Measurements from ENCODE around the gene CACNA1B.

CACNA1B gene

GRCh38 chr9:137920753-137921152 is 43.2 kb downstream of the CACNA1B start:
- no peak for DNase-seq (ENCODE audit: low spot score)

DNA sequence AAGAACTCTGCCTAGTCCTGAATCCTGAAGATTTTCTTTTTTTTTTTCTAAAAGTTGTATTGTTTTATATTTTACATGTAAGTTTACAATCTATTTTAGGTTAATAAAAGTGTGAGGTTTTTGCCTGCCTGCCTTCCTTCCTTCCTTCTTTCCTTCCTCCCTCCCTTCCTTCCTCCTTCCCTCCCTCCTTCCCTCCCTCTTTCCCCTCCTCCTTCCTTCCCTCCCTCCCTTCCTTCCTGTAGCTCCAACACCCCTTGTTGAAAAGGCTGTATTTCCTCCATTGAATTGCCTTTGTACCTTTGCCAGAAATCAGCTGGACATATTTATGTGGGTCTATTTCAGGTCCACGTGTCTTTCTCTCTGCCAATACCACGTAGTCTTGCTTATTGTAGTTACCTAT is 46.6 kb downstream of the CACNA1B start:
- no peak for DNase-seq (ENCODE audit: low spot score)

GRCh38 chr9:137924761-137925369 is 47.3 kb downstream of the CACNA1B start:
- DNase-seq (ENCODE audit: low spot score), result no peak

- DNase-seq (ENCODE audit: low spot score), result no peak
Observed at GRCh38 chr9:137943655-137944054, 66.1 kb downstream of the CACNA1B start.

DNA sequence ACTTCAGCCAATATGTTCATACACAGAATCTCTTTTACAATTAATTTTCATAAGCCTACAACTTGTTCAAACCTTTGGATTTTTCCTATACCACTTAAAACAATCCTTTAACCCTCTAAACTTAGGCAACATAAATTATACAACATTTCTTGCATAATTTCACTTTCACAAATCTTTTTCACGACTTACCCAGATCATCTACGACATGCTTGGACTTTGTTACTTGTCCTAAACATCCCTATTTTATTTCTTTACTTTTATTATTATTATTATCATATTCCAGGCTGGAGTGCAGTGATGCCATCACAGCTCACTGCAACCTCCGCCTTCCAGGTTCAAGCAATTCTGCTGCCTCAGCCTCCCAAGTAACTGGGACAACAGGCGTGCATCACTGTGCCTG is 68.0 kb downstream of the CACNA1B start:
- peak; percentile 44 for DNase-seq (ENCODE audit: low spot score)

- no peak for DNase-seq (ENCODE audit: low spot score)
Observed at GRCh38 chr9:137946993-137947392, 69.4 kb downstream of the CACNA1B start.

GRCh38 chr9:137948642-137949041 is 71.1 kb downstream of the CACNA1B start:
- DNase-seq (ENCODE audit: low spot score), result no peak

DNA sequence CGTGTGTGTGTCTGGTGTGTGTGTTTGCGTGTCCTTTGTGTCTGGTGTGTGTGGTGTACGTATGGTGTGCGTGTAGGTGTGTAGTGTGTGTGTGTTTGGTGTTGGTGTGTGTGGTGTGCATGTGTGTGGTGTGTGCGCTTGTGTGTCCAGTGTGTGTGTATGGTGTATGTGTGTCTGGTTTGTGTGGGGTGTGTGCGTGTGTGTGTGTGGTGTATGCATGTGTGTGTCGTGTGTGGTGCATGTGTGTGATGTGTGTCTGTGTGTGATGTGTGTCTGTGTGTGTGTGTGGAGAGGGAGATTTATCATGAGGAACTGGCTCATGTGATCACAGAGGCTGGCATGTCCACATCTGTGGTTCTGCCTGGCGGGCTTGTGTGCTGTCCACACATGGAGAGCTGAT is 71.7 kb downstream of the CACNA1B start:
- no peak for DNase-seq (ENCODE audit: low spot score)

DNA sequence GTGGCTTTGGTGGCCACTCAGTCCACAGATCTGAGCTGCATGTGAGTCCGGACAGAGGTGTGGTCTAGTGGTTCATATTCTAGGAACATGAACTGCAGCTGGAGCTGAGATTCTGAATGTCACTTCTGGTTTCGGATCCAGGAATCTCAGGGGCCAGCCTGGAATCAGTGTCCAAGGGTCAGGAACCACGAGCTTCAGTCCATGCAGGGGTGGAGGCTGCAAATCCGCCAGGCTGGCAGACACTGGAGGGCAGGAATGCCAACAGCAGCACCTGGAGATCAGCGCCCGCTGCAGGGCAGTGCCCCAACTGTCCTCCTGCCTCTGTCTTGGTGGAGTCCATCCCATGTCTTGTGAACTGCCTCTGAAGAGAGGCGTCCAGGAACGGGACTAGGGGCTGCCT is 73.5 kb downstream of the CACNA1B start:
- no peak for DNase-seq (ENCODE audit: low spot score)

DNA sequence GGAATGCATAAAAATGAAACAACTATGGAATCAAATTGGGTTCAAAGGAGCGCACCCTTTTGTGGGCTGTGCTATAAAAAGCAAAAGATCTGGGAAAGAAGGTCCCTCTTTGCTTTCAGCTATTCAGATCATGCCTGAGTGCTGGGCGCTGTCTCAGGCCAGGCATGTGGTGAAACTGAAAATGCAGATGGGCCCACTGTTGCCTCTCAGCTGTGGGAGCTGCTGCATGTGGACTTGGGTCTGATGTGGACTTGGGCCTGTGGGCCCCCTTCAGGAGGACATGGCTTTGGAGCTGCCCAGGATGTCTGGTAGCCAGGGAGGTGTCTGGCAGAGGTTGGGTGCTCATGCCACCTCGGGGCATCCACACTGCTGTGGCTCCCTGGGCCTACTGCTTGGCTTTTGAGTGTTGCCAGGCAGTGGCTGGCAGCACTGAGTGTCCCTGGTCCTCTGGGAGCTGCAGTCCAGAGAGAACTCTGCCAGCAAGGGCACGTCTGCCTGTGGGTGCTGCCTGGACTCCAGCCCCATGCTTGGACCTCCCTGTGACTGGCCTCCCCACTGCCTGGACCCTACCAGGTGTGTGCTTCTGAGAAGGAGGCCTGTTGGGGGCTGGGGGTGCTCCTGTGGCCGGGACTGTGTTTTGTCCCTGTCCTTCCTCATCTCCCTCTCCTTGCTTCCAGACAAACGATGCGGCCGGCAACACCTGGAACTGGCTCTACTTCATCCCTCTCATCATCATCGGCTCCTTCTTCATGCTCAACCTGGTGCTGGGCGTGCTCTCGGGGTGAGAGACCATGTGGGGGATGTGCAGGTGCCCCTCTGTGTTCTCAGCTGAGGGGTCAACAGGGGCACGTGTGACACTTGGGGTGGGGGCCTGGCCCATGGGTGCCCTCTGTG is 74.3 kb downstream of the CACNA1B start:
- DNase-seq (ENCODE audit: low spot score), result no peak

DNA sequence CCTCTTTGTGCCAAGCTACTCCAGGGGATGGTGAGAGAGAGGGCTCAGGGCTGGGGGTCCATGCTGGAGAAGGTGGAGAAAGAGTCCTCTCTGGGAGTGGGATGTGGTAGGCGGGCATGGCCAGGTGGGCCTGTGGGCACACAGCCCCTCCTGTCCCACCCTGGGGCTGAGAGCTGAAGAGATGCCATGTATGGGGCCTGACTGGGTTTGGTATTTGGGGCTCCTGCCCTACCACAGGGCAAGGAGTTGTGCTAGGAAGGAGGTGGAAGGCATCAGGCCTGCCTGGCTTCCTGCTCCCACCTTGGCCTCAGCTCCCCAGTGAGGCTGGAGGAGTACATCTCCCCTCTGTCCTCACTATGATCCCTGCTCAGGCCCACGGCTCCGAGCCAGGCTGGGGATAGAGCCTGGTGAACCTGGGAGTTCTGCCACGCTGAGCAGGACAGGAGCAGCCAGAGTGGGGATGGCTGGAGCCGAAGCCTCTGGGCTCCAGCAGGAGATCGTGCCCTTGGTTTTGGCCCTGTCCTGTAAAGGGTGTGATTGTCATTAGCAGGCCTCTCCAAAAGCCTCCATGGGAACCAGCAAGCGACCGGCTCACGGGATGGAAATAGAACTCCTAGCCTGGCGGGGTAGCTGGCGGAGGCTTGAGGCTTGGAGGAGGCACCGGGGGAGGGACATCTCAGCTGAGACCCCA is 75.5 kb downstream of the CACNA1B start:
- DNase-seq (ENCODE audit: low spot score), result no peak

DNA sequence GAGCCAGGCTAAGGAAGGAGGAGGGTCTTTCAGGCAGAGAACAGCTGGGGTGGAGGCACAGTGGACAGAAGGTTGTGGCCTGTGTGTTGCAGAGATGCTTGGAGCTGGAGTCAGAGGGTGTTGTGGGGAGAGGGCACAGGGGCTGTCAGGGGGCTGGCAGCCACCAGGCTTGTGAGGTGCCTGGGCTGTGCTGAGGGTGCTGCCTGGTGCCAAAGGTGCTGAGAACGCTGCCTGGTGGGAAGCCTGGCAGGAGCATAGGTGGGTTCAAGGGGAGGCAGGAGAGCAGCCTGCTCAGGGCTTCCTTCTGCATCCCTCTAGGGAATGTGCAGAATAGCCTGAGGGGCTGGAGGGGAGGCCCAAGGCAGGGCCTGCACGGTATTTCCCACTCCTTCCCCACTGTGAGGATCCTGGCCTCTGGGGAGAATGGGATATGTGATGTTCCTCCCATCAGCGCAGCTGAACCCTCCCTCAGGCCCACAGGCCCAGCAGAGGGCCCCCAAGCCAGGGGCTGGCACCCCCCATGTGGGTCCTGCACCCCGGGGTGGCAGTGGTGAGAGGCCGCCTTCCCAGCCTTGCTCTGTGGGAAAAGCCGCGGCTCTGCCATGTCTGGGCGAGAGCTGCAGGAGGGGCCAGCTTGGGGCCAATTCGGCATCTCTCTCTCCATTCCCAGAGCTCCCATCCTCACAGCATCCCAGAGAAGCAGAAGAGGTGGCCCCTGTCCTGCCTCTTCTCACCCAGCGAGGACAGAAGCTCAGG is 76.3 kb downstream of the CACNA1B start:
- no peak for DNase-seq (ENCODE audit: low spot score)

DNA sequence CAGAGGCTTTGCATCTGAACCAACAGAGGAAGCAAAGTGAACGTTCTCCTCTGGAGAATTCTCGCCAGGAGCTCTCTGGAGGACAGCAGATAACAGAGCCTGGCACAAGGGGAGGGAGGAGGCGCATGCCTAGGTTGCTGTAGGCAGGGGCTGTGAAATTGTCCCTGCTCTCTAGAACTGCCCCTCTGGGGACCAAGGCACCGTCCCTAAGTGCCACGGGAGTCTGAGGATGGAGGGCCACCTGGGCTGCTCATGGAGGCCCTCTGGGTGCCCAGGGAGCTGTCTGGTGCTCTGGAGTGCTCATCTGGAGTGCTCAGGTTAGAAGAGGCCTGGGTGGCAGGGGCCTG is 77.6 kb downstream of the CACNA1B start:
- DNase-seq (ENCODE audit: low spot score), result no peak

- no peak for DNase-seq (ENCODE audit: low spot score)
Observed at GRCh38 chr9:137955586-137955985, 78.0 kb downstream of the CACNA1B start.

- DNase-seq (ENCODE audit: low spot score), result no peak
Observed at GRCh38 chr9:137956039-137956438, 78.5 kb downstream of the CACNA1B start.

DNA sequence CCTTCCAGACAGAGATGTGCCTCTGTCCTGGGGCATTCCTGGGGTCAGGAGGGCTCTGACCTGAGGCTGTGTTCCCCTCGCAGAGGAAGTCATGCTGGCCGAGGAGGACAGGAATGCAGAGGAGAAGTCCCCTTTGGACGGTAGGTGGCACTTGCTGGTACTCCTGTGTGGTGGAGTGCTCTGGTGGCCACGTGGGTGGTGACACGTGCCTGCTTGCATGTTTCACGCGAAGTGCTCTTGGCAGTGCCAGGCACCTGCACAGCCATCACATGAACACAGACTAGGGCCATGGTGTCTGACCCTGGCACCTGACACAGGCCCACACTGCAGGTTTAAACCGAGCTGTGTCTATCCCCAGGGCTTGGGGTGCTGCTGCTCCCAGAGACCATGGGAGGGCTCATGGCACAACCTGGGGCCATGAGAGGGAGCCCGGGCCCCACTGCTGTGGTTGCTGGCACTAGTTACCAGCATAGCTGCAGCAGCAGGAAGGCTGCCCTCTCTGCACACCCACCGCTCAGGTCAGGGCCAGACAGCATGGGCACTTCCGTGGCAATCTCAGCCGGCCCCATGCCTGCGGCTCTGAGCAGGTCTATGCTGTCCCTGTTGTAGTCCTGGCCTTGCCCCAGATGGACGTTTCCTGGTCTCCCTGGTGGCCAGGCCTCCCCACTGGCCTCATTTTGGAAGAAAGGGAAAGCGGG is 79.3 kb downstream of the CACNA1B start:
- DNase-seq (ENCODE audit: low spot score), result no peak

DNA sequence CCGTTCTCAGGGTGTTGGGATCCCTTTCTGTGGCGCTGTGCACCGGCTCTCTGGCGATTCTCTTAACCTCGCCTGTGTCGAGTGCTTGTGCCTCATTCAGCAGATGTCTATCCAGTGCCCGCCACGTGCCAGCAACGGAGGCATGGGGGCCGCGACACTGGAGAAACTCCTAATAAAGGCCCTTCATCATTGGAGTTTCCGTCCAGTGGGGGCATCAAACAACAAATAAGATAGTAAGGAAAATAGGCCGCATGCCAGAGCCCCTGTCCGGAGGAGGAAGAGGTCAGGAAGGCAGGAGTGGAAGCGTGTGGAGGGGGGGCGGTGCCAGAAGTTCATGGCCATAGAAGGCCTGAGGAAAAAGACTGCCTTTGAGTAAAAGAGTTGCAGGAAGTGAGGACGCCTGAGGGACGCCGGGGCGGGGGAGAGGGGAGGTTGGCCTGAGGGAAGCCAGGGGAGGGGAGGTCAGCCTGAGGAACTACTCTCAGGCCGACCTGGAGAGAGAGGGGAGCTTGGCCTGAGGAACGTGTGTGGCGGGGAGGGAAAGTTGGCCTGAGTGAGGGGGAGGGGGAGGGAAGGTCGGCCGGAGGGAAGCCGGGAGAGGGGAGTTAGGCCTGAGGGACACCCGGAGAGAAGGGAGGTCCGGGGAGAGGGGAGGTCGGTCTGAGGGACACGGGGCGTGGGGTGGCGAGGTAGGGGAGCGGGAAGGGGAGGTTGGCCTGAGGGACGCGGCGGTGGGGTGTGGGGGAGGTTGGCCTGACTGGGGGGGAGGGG is 82.2 kb downstream of the CACNA1B start:
- DNase-seq (ENCODE audit: low spot score), result no peak

- DNase-seq (ENCODE audit: low spot score), result no peak
Observed at GRCh38 chr9:137960496-137960895, 82.9 kb downstream of the CACNA1B start.

DNA sequence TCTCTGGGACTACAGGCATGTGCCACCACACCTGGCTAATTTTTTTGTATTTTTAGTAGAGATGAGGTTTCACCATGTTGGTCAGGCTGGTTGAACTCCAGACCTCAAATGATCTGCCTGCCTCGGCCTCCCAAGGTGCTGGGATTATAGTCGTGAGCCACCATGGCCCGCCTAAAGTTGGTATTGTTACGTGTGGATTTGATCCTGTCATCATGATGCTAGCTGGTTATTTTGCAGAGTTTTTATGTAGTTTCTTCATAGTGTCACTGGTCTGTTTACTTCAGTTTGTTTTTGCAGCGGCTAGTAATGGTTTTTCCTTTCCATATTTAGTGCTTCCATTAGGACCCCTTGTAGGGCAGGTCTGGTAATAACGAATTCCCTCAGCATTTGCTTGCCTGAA is 85.9 kb downstream of the CACNA1B start:
- DNase-seq (ENCODE audit: low spot score), result no peak

GRCh38 chr9:137965177-137965795 is 87.7 kb downstream of the CACNA1B start:
- DNase-seq (ENCODE audit: low spot score), result no peak

Data from RKO (cell line).